Measurements from ENCODE around the gene CDR2L.

DNA sequence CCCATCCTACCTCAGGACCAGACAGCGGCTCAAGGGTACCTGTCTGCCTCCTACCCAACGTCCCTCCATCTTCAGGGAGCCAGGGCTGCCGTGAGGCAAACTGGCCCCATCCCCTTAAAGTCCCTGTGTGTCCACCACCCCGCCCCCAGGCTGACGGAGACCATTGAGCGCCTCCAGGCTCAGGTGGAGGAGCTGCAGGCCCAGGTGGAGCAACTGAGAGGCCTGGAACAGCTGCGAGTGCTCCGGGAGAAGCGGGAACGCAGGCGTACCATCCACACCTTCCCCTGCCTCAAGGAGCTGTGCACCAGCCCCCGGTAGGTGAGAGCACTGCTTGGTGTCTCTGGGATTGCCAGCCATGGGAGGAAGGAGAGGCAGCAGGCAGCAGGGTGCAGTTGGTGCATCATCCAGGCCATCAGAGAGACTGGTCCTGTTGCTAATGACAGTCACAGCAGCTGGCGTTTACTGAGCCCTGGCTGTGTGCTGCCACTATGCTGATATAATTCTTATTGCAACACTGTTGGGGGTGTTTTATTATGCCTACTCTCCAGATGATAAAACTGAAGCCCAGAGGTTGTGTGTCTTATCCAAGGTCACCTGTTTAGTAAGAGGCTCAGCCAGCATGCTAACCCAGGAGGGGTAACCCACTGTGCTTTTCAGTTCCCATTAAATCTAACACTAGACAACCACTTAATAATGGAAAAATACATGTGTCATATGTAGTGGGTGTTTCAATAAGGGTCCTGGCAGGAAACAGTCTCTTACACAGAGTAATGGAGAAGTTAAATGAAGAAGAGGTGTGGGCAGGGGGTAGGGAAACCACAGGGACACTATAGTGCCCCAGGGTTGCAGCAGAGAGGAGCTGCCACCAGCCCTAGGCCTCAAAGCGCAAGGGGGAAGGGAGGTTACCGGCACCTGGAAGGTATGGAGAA lies 14.7 kb downstream of the CDR2L start:
- TF ChIP-seq, protein P1, sequence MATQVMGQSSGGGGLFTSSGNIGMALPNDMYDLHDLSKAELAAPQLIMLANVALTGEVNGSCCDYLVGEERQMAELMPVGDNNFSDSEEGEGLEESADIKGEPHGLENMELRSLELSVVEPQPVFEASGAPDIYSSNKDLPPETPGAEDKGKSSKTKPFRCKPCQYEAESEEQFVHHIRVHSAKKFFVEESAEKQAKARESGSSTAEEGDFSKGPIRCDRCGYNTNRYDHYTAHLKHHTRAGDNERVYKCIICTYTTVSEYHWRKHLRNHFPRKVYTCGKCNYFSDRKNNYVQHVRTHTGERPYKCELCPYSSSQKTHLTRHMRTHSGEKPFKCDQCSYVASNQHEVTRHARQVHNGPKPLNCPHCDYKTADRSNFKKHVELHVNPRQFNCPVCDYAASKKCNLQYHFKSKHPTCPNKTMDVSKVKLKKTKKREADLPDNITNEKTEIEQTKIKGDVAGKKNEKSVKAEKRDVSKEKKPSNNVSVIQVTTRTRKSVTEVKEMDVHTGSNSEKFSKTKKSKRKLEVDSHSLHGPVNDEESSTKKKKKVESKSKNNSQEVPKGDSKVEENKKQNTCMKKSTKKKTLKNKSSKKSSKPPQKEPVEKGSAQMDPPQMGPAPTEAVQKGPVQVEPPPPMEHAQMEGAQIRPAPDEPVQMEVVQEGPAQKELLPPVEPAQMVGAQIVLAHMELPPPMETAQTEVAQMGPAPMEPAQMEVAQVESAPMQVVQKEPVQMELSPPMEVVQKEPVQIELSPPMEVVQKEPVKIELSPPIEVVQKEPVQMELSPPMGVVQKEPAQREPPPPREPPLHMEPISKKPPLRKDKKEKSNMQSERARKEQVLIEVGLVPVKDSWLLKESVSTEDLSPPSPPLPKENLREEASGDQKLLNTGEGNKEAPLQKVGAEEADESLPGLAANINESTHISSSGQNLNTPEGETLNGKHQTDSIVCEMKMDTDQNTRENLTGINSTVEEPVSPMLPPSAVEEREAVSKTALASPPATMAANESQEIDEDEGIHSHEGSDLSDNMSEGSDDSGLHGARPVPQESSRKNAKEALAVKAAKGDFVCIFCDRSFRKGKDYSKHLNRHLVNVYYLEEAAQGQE (IDR thresholded peaks at IDR 0.05), result no peak
- TF ChIP-seq, protein P2, sequence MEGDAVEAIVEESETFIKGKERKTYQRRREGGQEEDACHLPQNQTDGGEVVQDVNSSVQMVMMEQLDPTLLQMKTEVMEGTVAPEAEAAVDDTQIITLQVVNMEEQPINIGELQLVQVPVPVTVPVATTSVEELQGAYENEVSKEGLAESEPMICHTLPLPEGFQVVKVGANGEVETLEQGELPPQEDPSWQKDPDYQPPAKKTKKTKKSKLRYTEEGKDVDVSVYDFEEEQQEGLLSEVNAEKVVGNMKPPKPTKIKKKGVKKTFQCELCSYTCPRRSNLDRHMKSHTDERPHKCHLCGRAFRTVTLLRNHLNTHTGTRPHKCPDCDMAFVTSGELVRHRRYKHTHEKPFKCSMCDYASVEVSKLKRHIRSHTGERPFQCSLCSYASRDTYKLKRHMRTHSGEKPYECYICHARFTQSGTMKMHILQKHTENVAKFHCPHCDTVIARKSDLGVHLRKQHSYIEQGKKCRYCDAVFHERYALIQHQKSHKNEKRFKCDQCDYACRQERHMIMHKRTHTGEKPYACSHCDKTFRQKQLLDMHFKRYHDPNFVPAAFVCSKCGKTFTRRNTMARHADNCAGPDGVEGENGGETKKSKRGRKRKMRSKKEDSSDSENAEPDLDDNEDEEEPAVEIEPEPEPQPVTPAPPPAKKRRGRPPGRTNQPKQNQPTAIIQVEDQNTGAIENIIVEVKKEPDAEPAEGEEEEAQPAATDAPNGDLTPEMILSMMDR (IDR thresholded peaks at IDR 0.05; ENCODE audit: low read depth, low read length, missing input control), result no peak
- no peak for TF ChIP-seq JUND (IDR thresholded peaks at IDR 0.05)
- TF ChIP-seq, protein P3, sequence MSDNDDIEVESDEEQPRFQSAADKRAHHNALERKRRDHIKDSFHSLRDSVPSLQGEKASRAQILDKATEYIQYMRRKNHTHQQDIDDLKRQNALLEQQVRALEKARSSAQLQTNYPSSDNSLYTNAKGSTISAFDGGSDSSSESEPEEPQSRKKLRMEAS (IDR thresholded peaks at IDR 0.05), result no peak
- TF ChIP-seq TAF1 (conservative IDR thresholded peaks at IDR 0.05), result no peak
- TF ChIP-seq, protein P4, sequence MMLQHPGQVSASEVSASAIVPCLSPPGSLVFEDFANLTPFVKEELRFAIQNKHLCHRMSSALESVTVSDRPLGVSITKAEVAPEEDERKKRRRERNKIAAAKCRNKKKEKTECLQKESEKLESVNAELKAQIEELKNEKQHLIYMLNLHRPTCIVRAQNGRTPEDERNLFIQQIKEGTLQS (IDR thresholded peaks at IDR 0.05), result no peak
